Endothelial cell of umbilical vein (primary cell): ENCODE results near the gene HOXD12. TPM values are rescaled to one million over a fixed set of nuclear protein-coding genes. Genes with fewer than 3 reads are reported as not detected.

ENCODE experiments used
- BruUV-seq: library from RNA; stranded (reverse); fragments of 400-500 nt; replicated peaks from 2 replicates; lab custom pipeline; 2021; lab: Mats Ljungman, UMichigan
- CTCF ChIA-PET: fragments of 300-600, 350-600 bp; sonication (Branson Sonifier 250); formaldehyde crosslinking; loops from one replicate; lab custom pipeline; 2021; ENCODE audit warnings: antibody characterized with exemption, inconsistent platforms; lab: Charles Lee
- POLR2A ChIA-PET: fragments of 300-600, 350-600 bp; sonication (Branson Sonifier 250); formaldehyde crosslinking; loops from one replicate; lab custom pipeline; 2021; ENCODE audit warnings: antibody characterized with exemption, inconsistent platforms; lab: Charles Lee
- DNase-seq: peaks from one replicate; pipeline ENCODE4 v3.0.0-alpha.2; 2011; ENCODE audit warnings: low read depth, low spot score
- FAIRE-seq: peaks from 2 replicates; lab custom pipeline; 2011; peaks lifted over from hg19 to GRCh38; lab: Jason Lieb, UNC
- H2AFZ ChIP-seq: 2 replicates; pipeline ENCODE4 v1.6.0; 2012; ENCODE audit warnings: low read depth, low read length, control low read depth, inconsistent platforms
- H3K27ac ChIP-seq: 2 replicates; pipeline ENCODE4 v1.5.1; 2011; ENCODE audit warnings: low read depth, mild to moderate bottlenecking, control low read depth, low read length, moderate library complexity; ENCODE audit not compliant: insufficient read depth
- H3K27me3 ChIP-seq, 2 experiments: 2 replicates each; pipeline versions ENCODE4 v1.6.0 to v1.6.1; 2011; ENCODE audit warnings: low read length in 2 of 2, mixed read lengths in 1 of 2; ENCODE audit not compliant: control insufficient read depth in 2 of 2, insufficient read depth in 2 of 2
- H3K36me3 ChIP-seq, 2 experiments: 2 replicates in 1 of 2; 3 replicates in 1 of 2; pipeline ENCODE4 v1.5.1; 2011; ENCODE audit warnings: low read length in 2 of 2, mild to moderate bottlenecking in 1 of 2, moderate library complexity in 1 of 2; ENCODE audit not compliant: control insufficient read depth in 2 of 2, insufficient read depth in 2 of 2; ENCODE audit errors: extremely low read depth in 1 of 2
- H3K4me1 ChIP-seq: 3 replicates; pipeline ENCODE4 v1.5.1; 2011; ENCODE audit warnings: mild to moderate bottlenecking, low read length; ENCODE audit not compliant: control insufficient read depth, insufficient read depth; ENCODE audit errors: extremely low read depth
- H3K4me2 ChIP-seq: 2 replicates; pipeline ENCODE4 v1.6.1; 2011; ENCODE audit warnings: low read length, control low read depth, mixed read lengths; ENCODE audit not compliant: insufficient read depth
- H3K4me3 ChIP-seq, 3 experiments: fragments of 200-600 bp in 1 of 3; sonication (generic), shearing (Covaris generic) in 1 of 3; replicated peaks in 1 of 3; 2 replicates each; pipeline ENCODE4 v1.5.1; 2011 to 2016; ENCODE audit warnings: control low read depth in 3 of 3, low read length in 3 of 3, mild to moderate bottlenecking in 2 of 3, inconsistent platforms in 1 of 3, low read depth in 1 of 3, moderate library complexity in 1 of 3; ENCODE audit not compliant: insufficient read depth in 1 of 3
- H3K79me2 ChIP-seq: 2 replicates; pipeline ENCODE4 v1.6.0; 2012; ENCODE audit warnings: low read length, inconsistent platforms; ENCODE audit not compliant: control insufficient read depth, insufficient read depth
- H3K9ac ChIP-seq: replicated peaks from 2 replicates; pipeline ENCODE3; 2011; ENCODE audit warnings: low read length, control low read depth; ENCODE audit not compliant: insufficient read depth; ENCODE audit errors: extremely low read depth
- H3K9me1 ChIP-seq: replicated peaks from 3 replicates; pipeline ENCODE4 v1.6.0; 2011; ENCODE audit warnings: mild to moderate bottlenecking, low read length; ENCODE audit not compliant: control insufficient read depth, insufficient read depth; ENCODE audit errors: extremely low read depth
- H3K9me3 ChIP-seq: replicated peaks from 2 replicates; pipeline ENCODE4 v1.5.1; 2012; ENCODE audit warnings: low read length, inconsistent platforms; ENCODE audit not compliant: control insufficient read depth, insufficient read depth
- H4K20me1 ChIP-seq: replicated peaks from 2 replicates; pipeline ENCODE3; 2011; ENCODE audit warnings: mild to moderate bottlenecking, low read length; ENCODE audit not compliant: control insufficient read depth, insufficient read depth; ENCODE audit errors: extremely low read depth
- EZH2 ChIP-seq: IDR thresholded peaks from 2 replicates; pipeline ENCODE4 v1.6.1; 2012; ENCODE audit warnings: borderline replicate concordance, low read depth, mild to moderate bottlenecking, moderate library complexity, low read length, inconsistent platforms; ENCODE audit not compliant: severe bottlenecking
- FOS ChIP-seq: IDR thresholded peaks from 2 replicates; pipeline ENCODE4 v1.6.1; 2011; ENCODE audit warnings: mild to moderate bottlenecking, low read length, moderate library complexity, borderline replicate concordance; ENCODE audit not compliant: insufficient read depth
- GATA2 ChIP-seq: IDR thresholded peaks from 2 replicates; pipeline ENCODE4 v1.7.0; 2011; ENCODE audit warnings: low read depth, mild to moderate bottlenecking, moderate library complexity, mixed read lengths, low read length; ENCODE audit not compliant: insufficient read length, insufficient read depth
- JUN ChIP-seq: IDR thresholded peaks from 2 replicates; pipeline ENCODE4 v1.6.1; 2011; ENCODE audit warnings: borderline replicate concordance, low read depth; ENCODE audit not compliant: insufficient read length, insufficient read depth
- POLR2A ChIP-seq: IDR thresholded peaks from 2 replicates; pipeline ENCODE4 v1.6.1; 2012; ENCODE audit warnings: low read depth, mild to moderate bottlenecking, control low read depth, low read length
- POLR2AphosphoS5 ChIP-seq: IDR thresholded peaks from 2 replicates; pipeline ENCODE4 v1.6.1; 2012; ENCODE audit warnings: low read depth, mild to moderate bottlenecking, control low read depth, low read length, moderate library complexity; ENCODE audit not compliant: insufficient read depth
- dilution Hi-C: fragments of 300-500 bp; cut with MboI; formaldehyde crosslinking; loops from one replicate; pipeline ENCODE4 v1.15.0; 2019; ENCODE audit warnings: low sequenced_read_pairs; ENCODE audit not compliant: extremely low pct_ligation_motif_present
- intact Hi-C: fragments of 100-400 bp; cut with micrococcal nuclease; formaldehyde crosslinking; loops from one replicate; pipeline ENCODE4 v1.10.0; 2022
- polyA plus RNA-seq, 4 experiments: library from polyadenylated mRNA; depleted of rRNA in 3 of 4; stranded (reverse) in 3 of 4; unstranded in 1 of 4; fragments of >200 nt; gene quantifications; 2 replicates each; pipeline versions ENCODE4 v1.2.1 to v1.2.3, GENCODE V29; 2011 to 2012; ENCODE audit warnings: missing spikeins in 1 of 4
- total RNA-seq: library from RNA; stranded (reverse); gene quantifications from 2 replicates; pipeline ENCODE4 v1.2.3, GENCODE V29; 2021
- TF ChIP-seq, protein P1 (sequence below), 2 donors: IDR thresholded peaks; 1 replicate in 1 of 2; 2 replicates in 1 of 2; pipeline ENCODE4 v1.5.1; 2011; ENCODE audit warnings: low read length in 2 of 2, mild to moderate bottlenecking in 2 of 2, moderate library complexity in 2 of 2, control low read depth in 1 of 2, inconsistent platforms in 1 of 2, low read depth in 1 of 2; ENCODE audit not compliant: insufficient read depth in 1 of 2; ENCODE audit errors: extremely low read depth in 1 of 2

HOXD12 gene
- total and polyA plus RNA-seq, 2 donors (not counting 3 experiments of a cell fraction or from before 2014, with no cell fraction given) = not detected

DNA sequence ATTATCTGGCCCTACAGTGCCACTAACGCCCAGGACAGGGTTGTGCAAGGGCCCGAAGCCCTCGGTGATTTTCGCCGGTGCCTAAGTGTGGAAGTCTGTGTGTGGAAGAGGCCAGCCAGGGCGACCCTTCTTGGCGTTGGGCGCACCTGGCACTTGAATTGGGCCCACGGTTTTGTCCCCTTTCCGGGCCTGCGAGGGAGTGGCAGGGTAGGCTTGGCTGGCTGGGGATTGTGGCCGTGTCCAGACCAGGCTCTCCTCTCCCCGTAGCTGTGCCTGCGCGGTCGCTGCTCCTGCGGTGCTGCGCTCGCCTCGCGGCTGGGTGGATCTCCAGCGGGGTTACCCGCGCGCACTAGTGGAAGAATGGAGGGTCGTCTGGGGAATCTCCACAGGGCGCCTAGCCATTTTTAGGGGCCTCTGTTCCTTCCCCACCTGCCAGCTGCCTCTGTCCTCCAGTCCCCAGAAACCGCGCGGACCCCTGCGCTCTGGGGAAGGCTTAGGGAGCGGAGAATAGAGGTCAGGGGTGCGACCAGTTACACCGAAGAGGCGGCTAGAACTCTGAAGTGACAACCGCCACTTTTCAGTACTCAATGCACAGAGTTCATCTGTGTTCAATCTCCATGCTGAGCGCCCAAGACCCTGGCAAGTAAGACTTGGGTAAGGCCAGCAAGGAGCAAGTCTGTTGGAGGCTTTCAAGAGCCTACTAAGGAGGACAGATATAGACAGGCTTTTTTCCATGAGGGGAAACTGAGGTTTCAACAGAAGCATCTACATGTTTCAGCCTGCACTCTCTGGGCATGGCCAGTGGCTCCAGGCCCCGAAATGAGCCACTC, 31.8 kb upstream of the HOXD12 start:
- no peak overlapping the region for H3K27ac ChIP-seq
- no peaks in the 10 kb centered on the region for H3K9me1 ChIP-seq
- peak overlapping the region in 1 of 3 experiments; percentile 12 for H3K4me3 ChIP-seq
- no peak overlapping the region for H2AFZ ChIP-seq
- H3K9me3 ChIP-seq = no peaks in the 10 kb centered on the region
- no peak overlapping the region for H3K9ac ChIP-seq
- peaks cover 78 to 96% of the 10 kb centered on the region in 2 experiments for H3K27me3 ChIP-seq
- peaks cover 5% of the 10 kb centered on the region for H3K4me1 ChIP-seq
- ChIA-PET POLR2A (no interaction called here), CTCF (no interaction called here)
- H3K36me3 ChIP-seq = no peaks in the 10 kb centered on the region
- H3K79me2 ChIP-seq = no peaks in the 10 kb centered on the region
- no TSS peak for BruUV-seq
- DNase-seq (no peak), FAIRE-seq (no peak)
- H4K20me1 ChIP-seq = no peaks in the 10 kb centered on the region
- dilution Hi-C loops (no loop called here), intact Hi-C loops (no loop called here)
- peak overlapping the region; percentile 30 for H3K4me2 ChIP-seq
- no peak for TF ChIP-seq POLR2A
- no peak for TF ChIP-seq GATA2
- no peak for TF ChIP-seq FOS
- TF ChIP-seq POLR2AphosphoS5 = no peak
- TF ChIP-seq EZH2 = no peak
- TF ChIP-seq, protein P1, sequence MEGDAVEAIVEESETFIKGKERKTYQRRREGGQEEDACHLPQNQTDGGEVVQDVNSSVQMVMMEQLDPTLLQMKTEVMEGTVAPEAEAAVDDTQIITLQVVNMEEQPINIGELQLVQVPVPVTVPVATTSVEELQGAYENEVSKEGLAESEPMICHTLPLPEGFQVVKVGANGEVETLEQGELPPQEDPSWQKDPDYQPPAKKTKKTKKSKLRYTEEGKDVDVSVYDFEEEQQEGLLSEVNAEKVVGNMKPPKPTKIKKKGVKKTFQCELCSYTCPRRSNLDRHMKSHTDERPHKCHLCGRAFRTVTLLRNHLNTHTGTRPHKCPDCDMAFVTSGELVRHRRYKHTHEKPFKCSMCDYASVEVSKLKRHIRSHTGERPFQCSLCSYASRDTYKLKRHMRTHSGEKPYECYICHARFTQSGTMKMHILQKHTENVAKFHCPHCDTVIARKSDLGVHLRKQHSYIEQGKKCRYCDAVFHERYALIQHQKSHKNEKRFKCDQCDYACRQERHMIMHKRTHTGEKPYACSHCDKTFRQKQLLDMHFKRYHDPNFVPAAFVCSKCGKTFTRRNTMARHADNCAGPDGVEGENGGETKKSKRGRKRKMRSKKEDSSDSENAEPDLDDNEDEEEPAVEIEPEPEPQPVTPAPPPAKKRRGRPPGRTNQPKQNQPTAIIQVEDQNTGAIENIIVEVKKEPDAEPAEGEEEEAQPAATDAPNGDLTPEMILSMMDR (IDR thresholded peaks at IDR 0.05; ENCODE audit: extremely low read depth in 1 of 2, insufficient read depth in 1 of 2, low read depth in 1 of 2, low read length in 2 of 2) = no peak
- no peak for TF ChIP-seq JUN
